Mucosa of descending colon (tissue), 3 donors: ENCODE measurements around the gene CD46. TPM values are rescaled to one million over a fixed set of nuclear protein-coding genes. Genes with fewer than 3 reads are reported as not detected.

ENCODE experiments used
- ATAC-seq: fragments of 200-7000 bp; cut with Tn5 transposase; one replicate; pipeline ENCODE4 v1.9.1; 2020; ENCODE audit warnings: mild to moderate bottlenecking, moderate library complexity
- DNase-seq, 3 donors: peaks; one replicate each; pipeline ENCODE4 v3.0.0-alpha.2; 2020
- H3K36me3 ChIP-seq: fragments of 200-600 bp; one replicate; pipeline ENCODE4 v1.8.0; 2021; ENCODE audit warnings: low read depth, mild to moderate bottlenecking
- H3K4me1 ChIP-seq: fragments of 200-600 bp; one replicate; pipeline ENCODE4 v1.8.0; 2021; ENCODE audit warnings: low read depth, mild to moderate bottlenecking
- H3K4me3 ChIP-seq: fragments of 200-600 bp; one replicate; pipeline ENCODE4 v1.8.0; 2021; ENCODE audit warnings: mild to moderate bottlenecking
- H3K9me3 ChIP-seq: fragments of 200-600 bp; one replicate; pipeline ENCODE4 v1.8.0; 2021; ENCODE audit warnings: mild to moderate bottlenecking
- CTCF ChIP-seq: fragments of 200-600 bp; IDR thresholded peaks from one replicate; pipeline ENCODE4 v1.8.0; 2022; ENCODE audit warnings: antibody characterized with exemption, mild to moderate bottlenecking
- intact Hi-C, 2 donors: fragments of 100-400 bp; cut with DNase I in 1 of 2; cut with micrococcal nuclease in 1 of 2; formaldehyde crosslinking; loops; one replicate each; pipeline versions ENCODE4 v1.11.0 to v1.11.1; 2022; cut with DNase I, micrococcal nuclease
- total RNA-seq, 3 donors: library from RNA; stranded (reverse); fragmentation: NEBNext Ultra II Directional in 2 of 3; extraction: Animal tissue kit (Norgen Biotek cat#: 25700) in 2 of 3; gene quantifications; one replicate each; pipeline versions ENCODE4 v1.2.1 to v1.2.4, GENCODE V29; 2021 to 2023
- donor health status: DM: no; HTN: no; CAD: no; lungs with moderate emphysema.
- donor health status: DM: no; HTN: no; CAD: no.
- donor health status: DM: no; HTN: yes; CAD: no.

CD46 gene
- total RNA-seq, 3 donors from 2014 or later, result 170 to 260 (median 202) TPM

- Histone ChIP-seq H3K4me1 (peaks cover 15% of the 10 kb centered on the region), H3K9me3 (no peaks in the 10 kb centered on the region), H3K36me3 (no peaks in the 10 kb centered on the region), H3K4me3 (no peak overlapping the region)
- ATAC-seq (no peak), DNase-seq (no peak)
- no peak for TF ChIP-seq CTCF
- intact Hi-C loops, result no loop called here
These were observed 87.2 kb downstream of the CD46 start for GRCh38 chr1:207839083-207839413.

- no peak for TF ChIP-seq CTCF
- ATAC-seq (no peak), DNase-seq (no peak)
- no peaks in the 10 kb centered on the region for H3K36me3 ChIP-seq
- H3K4me3 ChIP-seq, result no peak overlapping the region
- intact Hi-C loops, result no loop called here
- H3K4me1 ChIP-seq, result peaks cover 15% of the 10 kb centered on the region
- no peaks in the 10 kb centered on the region for H3K9me3 ChIP-seq
These were observed 88.5 kb downstream of the CD46 start for GRCh38 chr1:207840380-207840779.

GRCh38 chr1:207841293-207841692, 89.4 kb downstream of the CD46 start:
- no peaks in the 10 kb centered on the region for H3K9me3 ChIP-seq
- no peaks in the 10 kb centered on the region for H3K36me3 ChIP-seq
- H3K4me1 ChIP-seq, result peaks cover 15% of the 10 kb centered on the region
- no peak for ATAC-seq
- no peak overlapping the region for H3K4me3 ChIP-seq
- DNase-seq, result no peak
- intact Hi-C loops, result no loop called here
- no peak for TF ChIP-seq CTCF

GRCh38 chr1:207841901-207842300, 90.0 kb downstream of the CD46 start:
- Histone ChIP-seq H3K36me3 (no peaks in the 10 kb centered on the region), H3K4me3 (no peak overlapping the region), H3K4me1 (peaks cover 15% of the 10 kb centered on the region), H3K9me3 (no peaks in the 10 kb centered on the region)
- intact Hi-C loops, result no loop called here
- DNase-seq (no peak), ATAC-seq (no peak)
- no peak for TF ChIP-seq CTCF

GRCh38 chr1:207842506-207842905, 90.7 kb downstream of the CD46 start:
- DNase-seq (no peak), ATAC-seq (no peak)
- intact Hi-C loops, result no loop called here
- no peak overlapping the region for H3K4me3 ChIP-seq
- H3K4me1 ChIP-seq, result peaks cover 14% of the 10 kb centered on the region
- no peaks in the 10 kb centered on the region for H3K36me3 ChIP-seq
- no peaks in the 10 kb centered on the region for H3K9me3 ChIP-seq
- TF ChIP-seq CTCF, result no peak

- DNase-seq (no peak), ATAC-seq (no peak)
- TF ChIP-seq CTCF, result no peak
- H3K9me3 ChIP-seq, result no peaks in the 10 kb centered on the region
- H3K4me1 ChIP-seq, result peaks cover 8% of the 10 kb centered on the region
- no peak overlapping the region for H3K4me3 ChIP-seq
- no peaks in the 10 kb centered on the region for H3K36me3 ChIP-seq
- intact Hi-C loops, result no loop called here
These were observed 92.5 kb downstream of the CD46 start for GRCh38 chr1:207844371-207844770.
